Astrocyte of the spinal cord (primary cell): ENCODE results near the gene SPINK7.
"Not testable (repeated sequence)": the region's sequence is repeated elsewhere in the genome, so short reads cannot be mapped to it uniquely, and the experiment has no call there.

Experiments used
- DNase-seq: peaks from one replicate; pipeline ENCODE4 v3.0.0; 2011; ENCODE audit warnings: low read depth, low spot score
- H3K4me3 ChIP-seq: 2 replicates; pipeline ENCODE4 v1.5.1; 2011; ENCODE audit warnings: low read depth, mild to moderate bottlenecking, low read length, moderate library complexity
- in situ Hi-C: cut with HindIII; loops from 2 replicates; pipeline ENCODE4 v1.10.0; 2017; ENCODE audit warnings: low sequenced_read_pairs
- TF ChIP-seq, protein P1 (sequence below): IDR thresholded peaks from 2 replicates; pipeline ENCODE4 v1.5.1; 2012; ENCODE audit warnings: low read depth, mild to moderate bottlenecking, low read length, inconsistent platforms

The SPINK7 gene

DNA sequence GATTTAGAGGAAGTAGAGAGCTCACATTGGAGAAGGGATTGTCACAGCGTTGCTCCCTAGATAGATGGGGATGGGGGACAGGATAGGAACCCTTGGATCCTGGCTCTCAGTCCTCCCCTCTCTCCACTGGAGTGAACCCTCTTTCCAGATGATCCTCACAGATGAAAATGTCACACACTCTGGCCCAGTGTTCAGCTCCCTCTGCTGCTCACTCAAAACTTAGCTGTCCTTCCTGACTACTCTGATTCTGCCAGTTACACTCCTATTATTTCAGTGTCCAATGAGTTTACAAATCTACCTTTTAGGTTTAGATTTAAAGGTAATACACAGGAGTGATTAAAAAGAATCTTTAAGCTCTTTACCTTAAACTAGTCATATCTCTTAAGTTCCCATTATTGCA is 5.8 kb upstream of the SPINK7 start:
- no peak overlapping the region for H3K4me3 ChIP-seq
- in situ Hi-C loops, result no loop called here
- TF ChIP-seq, protein P1, sequence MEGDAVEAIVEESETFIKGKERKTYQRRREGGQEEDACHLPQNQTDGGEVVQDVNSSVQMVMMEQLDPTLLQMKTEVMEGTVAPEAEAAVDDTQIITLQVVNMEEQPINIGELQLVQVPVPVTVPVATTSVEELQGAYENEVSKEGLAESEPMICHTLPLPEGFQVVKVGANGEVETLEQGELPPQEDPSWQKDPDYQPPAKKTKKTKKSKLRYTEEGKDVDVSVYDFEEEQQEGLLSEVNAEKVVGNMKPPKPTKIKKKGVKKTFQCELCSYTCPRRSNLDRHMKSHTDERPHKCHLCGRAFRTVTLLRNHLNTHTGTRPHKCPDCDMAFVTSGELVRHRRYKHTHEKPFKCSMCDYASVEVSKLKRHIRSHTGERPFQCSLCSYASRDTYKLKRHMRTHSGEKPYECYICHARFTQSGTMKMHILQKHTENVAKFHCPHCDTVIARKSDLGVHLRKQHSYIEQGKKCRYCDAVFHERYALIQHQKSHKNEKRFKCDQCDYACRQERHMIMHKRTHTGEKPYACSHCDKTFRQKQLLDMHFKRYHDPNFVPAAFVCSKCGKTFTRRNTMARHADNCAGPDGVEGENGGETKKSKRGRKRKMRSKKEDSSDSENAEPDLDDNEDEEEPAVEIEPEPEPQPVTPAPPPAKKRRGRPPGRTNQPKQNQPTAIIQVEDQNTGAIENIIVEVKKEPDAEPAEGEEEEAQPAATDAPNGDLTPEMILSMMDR, result no peak
- no peak for DNase-seq

DNA sequence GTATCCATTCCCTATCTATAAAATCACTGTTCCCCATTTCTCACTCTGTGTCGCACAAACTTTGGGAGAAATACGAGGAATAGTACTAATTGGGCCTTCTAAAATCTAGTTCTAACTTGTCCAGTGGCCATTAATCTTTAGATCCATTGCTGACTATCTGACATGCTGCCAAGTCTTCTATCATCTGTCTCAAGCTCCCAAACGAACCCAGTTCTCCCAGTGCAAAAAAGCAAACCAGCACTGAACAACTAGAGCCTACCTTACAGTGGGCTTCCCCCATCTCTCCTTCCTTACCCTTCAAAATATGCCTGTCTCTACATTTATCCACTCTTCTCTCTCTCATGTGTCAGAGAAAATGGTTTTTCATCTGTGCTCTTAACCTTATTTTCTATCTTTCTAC is 3.2 kb upstream of the SPINK7 start:
- no peak for DNase-seq
- in situ Hi-C loops, result no loop called here
- H3K4me3 ChIP-seq, result no peak overlapping the region
- TF ChIP-seq, protein P1, result no peak

DNA sequence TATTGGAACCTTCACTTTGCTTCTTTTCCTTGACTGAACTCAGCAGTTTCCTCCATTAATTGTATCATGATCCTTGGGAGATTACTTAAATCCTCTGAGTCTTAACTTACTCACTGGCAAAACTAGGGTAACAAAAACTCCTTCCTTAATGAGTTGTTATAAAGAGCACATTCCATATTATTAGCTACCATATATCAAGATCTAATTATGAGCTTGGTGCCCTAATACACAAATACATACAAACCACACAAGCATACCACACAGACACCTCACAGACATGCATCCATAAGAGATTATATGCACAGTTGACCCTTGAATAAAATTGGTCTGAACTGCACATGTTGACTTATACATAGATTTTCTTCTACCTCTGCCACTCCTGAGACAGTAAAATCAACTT is 2.5 kb upstream of the SPINK7 start:
- TF ChIP-seq, protein P1, result no peak
- DNase-seq, result no peak
- in situ Hi-C loops, result no loop called here

DNA sequence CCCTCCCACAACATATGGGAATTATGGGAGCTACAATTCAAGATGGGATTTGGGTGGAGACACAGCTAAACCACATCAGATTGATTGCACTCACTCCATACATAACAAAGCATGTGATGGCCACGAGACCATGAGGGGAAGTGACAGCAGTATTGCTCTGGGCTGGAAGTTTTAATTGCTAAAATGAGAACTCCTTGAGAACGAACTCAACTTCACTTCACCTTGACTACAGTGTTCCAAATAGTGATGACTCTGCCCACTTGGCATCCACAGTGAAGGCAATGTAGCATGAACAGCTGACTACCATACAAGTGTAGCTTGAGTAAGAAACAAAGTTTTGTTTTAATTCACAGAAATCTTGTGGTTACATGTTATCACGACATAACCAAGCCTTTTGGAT is 739 bp upstream of the SPINK7 start:
- DNase-seq, result no peak
- in situ Hi-C loops, result no loop called here
- no peak overlapping the region for H3K4me3 ChIP-seq
- TF ChIP-seq, protein P1, result no peak

More for the DNA sequence above, 2.5 kb upstream of the SPINK7 start:
- no peak overlapping the region for H3K4me3 ChIP-seq

DNA sequence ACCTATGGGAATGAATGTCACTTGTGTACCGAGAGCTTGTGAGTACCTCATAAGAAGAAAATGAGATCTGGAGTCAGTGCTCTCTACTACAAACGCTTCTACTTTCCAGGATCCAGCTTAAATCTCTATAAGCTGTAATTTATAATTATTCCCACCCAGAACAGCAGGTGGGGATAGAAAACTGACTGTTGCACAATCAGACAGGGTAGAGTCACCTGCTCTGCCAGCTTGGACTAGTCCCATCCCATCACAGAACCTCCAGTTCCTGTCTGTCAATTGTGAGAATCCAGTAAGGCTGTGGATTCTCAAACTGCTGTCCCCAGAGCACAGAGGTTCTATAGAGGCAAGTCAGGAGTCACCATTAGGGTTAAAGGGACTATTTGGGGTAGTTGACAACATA is 2.0 kb downstream of the SPINK7 start:
- DNase-seq, result no peak
- no peak overlapping the region for H3K4me3 ChIP-seq
- in situ Hi-C loops, result no loop called here
- TF ChIP-seq, protein P1, result no peak

DNA sequence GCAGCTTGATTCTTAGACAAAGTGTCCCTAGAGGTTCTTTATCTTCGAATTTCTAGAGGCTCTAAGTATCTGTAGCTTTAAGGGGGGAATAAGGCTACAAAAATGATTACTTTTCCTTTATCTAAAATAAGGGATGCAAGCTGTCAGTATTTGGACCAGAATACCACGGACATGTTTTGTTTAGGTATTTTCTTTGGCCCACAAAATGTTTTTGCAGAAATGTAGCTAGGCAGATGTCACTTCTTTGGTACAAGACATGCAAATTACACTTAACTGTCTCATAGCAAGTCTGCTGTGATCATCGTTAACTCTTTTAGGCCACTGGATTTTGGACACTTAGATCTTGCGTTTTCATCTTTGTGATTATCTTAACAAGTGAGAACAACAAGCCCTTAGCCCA is 2.5 kb downstream of the SPINK7 start:
- in situ Hi-C loops, result no loop called here
- TF ChIP-seq, protein P1, result no peak
- no peak for DNase-seq
- no peak overlapping the region for H3K4me3 ChIP-seq

DNA sequence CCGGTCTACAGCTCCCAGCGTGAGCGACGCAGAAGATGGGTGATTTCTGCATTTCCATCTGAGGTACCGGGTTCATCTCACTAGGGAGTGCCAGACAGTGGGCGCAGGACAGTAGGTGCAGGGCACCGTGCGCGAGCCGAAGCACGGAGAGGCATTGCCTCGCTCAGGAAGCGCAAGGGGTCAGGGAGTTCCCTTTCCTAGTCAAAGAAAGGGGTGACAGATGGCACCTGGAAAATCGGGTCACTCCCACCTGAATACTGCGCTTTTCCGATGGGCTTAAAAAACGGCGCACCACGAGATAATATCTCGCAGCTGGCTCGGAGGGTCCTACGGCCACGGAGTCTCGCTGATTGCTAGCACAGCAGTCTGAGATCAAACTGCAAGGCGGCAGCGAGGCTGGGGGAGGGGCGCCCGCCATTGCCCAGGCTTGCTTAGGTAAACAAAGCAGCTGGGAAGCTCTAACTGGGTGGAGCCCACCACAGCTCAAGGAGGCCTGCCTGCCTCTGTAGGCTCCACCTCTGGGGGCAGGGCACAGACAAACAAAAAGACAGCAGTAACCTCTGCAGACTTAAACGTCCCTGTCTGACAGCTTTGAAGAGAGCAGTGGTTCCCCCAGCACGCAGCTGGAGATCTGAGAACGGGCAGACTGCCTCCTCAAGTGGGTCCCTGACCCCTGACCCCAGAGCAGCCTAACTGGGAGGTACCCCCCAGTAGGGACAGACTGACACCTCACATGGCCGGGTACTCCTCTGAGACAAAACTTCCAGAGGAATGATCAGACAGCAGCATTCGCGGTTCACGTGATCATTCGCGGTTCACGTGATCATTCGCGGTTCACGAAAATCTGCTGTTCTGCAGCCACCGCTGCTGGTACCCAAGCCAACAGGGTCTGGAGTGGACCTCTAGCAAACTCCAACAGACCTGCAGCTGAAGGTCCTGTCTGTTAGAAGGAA is 8.1 kb downstream of the SPINK7 start:
- not testable (repeated sequence) for DNase-seq
- peak overlapping the region; percentile 37 for H3K4me3 ChIP-seq

More for the DNA sequence above, 8.1 kb downstream of the SPINK7 start:
- in situ Hi-C loops, result not testable (repeated sequence)
